Measurements from ENCODE around the gene WDR89. TPM values are rescaled to one million over a fixed set of nuclear protein-coding genes. Genes with fewer than 3 reads are reported as not detected.

WDR89 gene
- total and polyA plus RNA-seq, 9 of the 15 experiments (the other 6 are each of a cell fraction or from before 2014, with no cell fraction given), result 9.3 to 25.6 (median 16.2) TPM

GRCh38 chr14:63656194-63656593, 14.5 kb upstream of the WDR89 start:
- DNase-seq (ENCODE audit: extremely low read depth in 1 of 4, low spot score in 3 of 4) (no peak), ATAC-seq (no peak), FAIRE-seq (no peak)
- Histone ChIP-seq H3K4me3 (no peak overlapping the region), H3K79me2 (ENCODE audit: control insufficient read depth, insufficient read depth, low read length) (no peaks in the 10 kb centered on the region), H3K27ac (ENCODE audit: extremely low read depth, low read depth, low read length) (no peak overlapping the region), H3K4me2 (ENCODE audit: insufficient read depth, low read length) (no peak overlapping the region), H3K27me3 (ENCODE audit: control insufficient read depth in 2 of 2, insufficient read depth in 2 of 2, low read length in 2 of 2) (no peaks in the 10 kb centered on the region), H4K20me1 (replicated peaks; ENCODE audit: control insufficient read depth, insufficient read depth, low read length) (no peaks in the 10 kb centered on the region), H2AFZ (ENCODE audit: low read depth, low read length) (no peak overlapping the region), H3K9ac (ENCODE audit: insufficient read depth in 1 of 2, low read depth in 2 of 2, low read length in 2 of 2) (no peak overlapping the region), H3K9me3 (replicated peaks; ENCODE audit: control insufficient read depth, insufficient read depth, low read depth, low read length) (no peaks in the 10 kb centered on the region), H3K9me1 (ENCODE audit: control insufficient read depth, insufficient read depth, low read length) (no peaks in the 10 kb centered on the region), H3K4me1 (replicated peaks in 1 of 2; ENCODE audit: control insufficient read depth in 2 of 2, insufficient read depth in 2 of 2, low read length in 2 of 2) (no peaks in the 10 kb centered on the region), H3K36me3 (ENCODE audit: control insufficient read depth, insufficient read depth, low read length) (no peaks in the 10 kb centered on the region)
- intact Hi-C loops (cut with micrococcal nuclease) (no loop called here), in situ Hi-C loops (cut with MboI) (no loop called here)
- WGBS (ENCODE audit: insufficient coverage, low coverage, missing lambda C conversion rate), result 54% methylated on average over 4 of the region's 4 CpGs
- POLR2A ChIA-PET, result no interaction called here
- CTCF ChIA-PET (ENCODE audit: low intra/inter-chr PET ratio), result no interaction called here
- BruUV-seq (replicated peaks), result no TSS peak
- TF ChIP-seq CEBPG (CRISPR knock-in tag; IDR thresholded peaks at IDR 0.05) (no peak), CEBPG (tag; conservative IDR thresholded peaks at IDR 0.05 in 1 of 2, IDR thresholded peaks at IDR 0.05 in 1 of 2) (no peak), ZNF740 (CRISPR knock-in tag; IDR thresholded peaks at IDR 0.05) (no peak), ZNF740 (tag; IDR thresholded peaks at IDR 0.05) (no peak), ATF3 (IDR thresholded peaks at IDR 0.05) (no peak), ATF3 (CRISPR knock-in tag; conservative IDR thresholded peaks at IDR 0.05) (no peak), FOS (IDR thresholded peaks at IDR 0.05; ENCODE audit: extremely low read depth, insufficient read length) (no peak), TOE1 (IDR thresholded peaks at IDR 0.05; ENCODE audit: borderline replicate concordance) (no peak), TOE1 (CRISPR knock-in tag; IDR thresholded peaks at IDR 0.05; ENCODE audit: borderline replicate concordance, low read depth) (no peak), CBX5 (IDR thresholded peaks at IDR 0.05; ENCODE audit: borderline replicate concordance, low read depth) (no peak), ZNF639 (CRISPR knock-in tag; conservative IDR thresholded peaks at IDR 0.05 in 1 of 2, IDR thresholded peaks at IDR 0.05 in 1 of 2) (no peak), PRPF4 (IDR thresholded peaks at IDR 0.05; ENCODE audit: insufficient read depth, low read depth, low read length, poor library complexity, severe bottlenecking) (no peak), SLC30A9 (CRISPR knock-in tag; IDR thresholded peaks at IDR 0.05) (no peak), SMC3 (conservative IDR thresholded peaks at IDR 0.05; ENCODE audit: insufficient read depth, low read depth, low read length) (no peak)
